ENCODE data around the gene SOWAHA. TPM values are rescaled to one million over a fixed set of nuclear protein-coding genes. Genes with fewer than 3 reads are reported as not detected.
A peak's percentile ranks its signal among the peaks of the same experiment; 100 is the strongest.

SOWAHA gene
- polyA plus RNA-seq, 2 of the 4 experiments (the other 2 are of a cell fraction), result 0.06 to 0.10 TPM

DNA sequence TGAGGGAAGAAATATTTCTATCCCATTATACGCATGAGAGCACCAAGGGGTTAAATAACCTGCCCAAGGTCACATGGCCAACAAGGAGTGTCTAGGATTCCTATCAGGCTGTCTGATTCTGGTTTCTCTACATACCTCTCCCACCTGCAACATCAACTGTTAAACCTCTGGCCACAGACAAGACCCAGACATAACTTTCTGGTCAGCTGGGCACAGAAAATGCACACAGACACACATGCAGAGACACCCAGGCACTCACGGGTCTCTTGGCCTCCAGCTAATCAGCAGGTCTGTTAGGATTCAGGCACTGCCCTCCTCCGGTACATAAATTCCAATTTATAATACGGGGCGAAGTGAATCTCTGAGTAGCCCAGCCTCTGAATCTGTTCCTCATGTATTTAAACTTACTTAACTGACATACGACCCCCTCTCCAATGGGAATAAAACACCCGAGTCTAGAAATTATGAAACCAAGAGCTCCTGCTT, 37.6 kb upstream of the SOWAHA start (continued):
- TF ChIP-seq, protein P1, sequence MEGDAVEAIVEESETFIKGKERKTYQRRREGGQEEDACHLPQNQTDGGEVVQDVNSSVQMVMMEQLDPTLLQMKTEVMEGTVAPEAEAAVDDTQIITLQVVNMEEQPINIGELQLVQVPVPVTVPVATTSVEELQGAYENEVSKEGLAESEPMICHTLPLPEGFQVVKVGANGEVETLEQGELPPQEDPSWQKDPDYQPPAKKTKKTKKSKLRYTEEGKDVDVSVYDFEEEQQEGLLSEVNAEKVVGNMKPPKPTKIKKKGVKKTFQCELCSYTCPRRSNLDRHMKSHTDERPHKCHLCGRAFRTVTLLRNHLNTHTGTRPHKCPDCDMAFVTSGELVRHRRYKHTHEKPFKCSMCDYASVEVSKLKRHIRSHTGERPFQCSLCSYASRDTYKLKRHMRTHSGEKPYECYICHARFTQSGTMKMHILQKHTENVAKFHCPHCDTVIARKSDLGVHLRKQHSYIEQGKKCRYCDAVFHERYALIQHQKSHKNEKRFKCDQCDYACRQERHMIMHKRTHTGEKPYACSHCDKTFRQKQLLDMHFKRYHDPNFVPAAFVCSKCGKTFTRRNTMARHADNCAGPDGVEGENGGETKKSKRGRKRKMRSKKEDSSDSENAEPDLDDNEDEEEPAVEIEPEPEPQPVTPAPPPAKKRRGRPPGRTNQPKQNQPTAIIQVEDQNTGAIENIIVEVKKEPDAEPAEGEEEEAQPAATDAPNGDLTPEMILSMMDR (IDR thresholded peaks at IDR 0.05), result no peak
- TF ChIP-seq NFE2L2 (conservative IDR thresholded peaks at IDR 0.05; ENCODE audit: low read length) (no peak), TP53 (CRISPR knock-in tag; IDR thresholded peaks at IDR 0.05) (no peak), CHD4 (IDR thresholded peaks at IDR 0.05; ENCODE audit: borderline replicate concordance) (no peak), JUNB (IDR thresholded peaks at IDR 0.05) (no peak), POLR2A (IDR thresholded peaks at IDR 0.05; ENCODE audit: low read length) (no peak)

DNA sequence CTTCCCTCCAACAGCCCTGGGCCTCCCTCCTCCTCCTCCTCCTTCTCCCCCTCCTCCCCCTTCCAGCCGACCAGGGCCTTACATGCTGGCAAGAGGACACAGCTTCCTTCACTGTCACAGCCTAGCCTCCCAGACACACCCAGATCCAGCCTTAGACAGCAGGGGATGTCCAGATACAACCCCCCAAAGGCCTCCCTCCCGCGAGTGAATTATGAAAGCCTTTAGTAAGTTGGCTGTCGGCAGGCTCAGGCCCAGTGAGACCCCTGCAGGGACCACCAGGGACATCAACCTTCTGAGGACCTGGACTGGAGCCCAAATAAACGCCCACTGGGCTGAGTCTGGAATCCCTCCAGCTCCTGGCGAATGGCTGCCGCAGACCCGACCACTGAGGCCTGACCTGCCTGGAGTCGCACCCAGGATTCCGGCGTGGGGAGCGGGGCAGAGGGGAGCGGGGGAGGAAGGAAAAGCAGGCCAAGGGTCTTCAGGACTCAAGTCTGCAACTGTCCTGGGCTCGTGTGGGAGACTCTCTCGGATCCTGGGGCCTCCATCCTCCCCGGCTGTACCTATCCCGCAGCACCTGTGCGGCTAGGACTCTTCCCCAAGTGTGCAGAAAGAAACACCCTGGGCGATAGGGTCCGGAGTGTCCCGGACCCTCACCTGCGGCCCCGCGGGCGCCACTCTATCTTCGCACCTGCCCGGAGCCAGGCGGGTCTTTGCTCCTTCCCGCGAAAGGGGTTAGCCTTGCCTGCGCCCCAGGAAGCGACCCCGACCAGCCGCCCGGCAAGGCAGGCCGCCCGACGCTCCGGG, 36.8 kb upstream of the SOWAHA start:
- H3K4me3 ChIP-seq, result peak overlapping the region; percentile 83
- no peak for FAIRE-seq
- WGBS (ENCODE audit: missing lambda C conversion rate), result 4% methylated on average over 17 of the region's 39 CpGs

DNA sequence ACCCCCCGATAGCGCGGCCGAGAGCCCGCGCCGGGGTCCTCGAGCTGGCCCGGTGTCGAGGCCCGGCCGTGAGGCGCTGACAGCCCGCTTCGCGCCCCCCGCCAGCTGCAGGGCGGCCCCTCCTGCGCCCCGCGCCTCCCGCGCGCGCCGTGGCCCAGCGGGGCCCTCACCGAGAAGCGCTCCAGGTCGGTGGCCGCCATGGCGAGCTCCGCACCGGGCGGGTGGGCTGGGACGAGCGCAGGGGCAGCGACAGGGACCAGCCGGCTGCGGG, 36.2 kb upstream of the SOWAHA start:
- H3K4me3 ChIP-seq, result peak overlapping the region; percentile 83
- DNase-seq (ENCODE audit: low read depth in 1 of 2, low spot score in 1 of 2) (no peak), ATAC-seq (peak in 1 of 2 experiments; percentile 18; a peak in 3 of 6 replicates), FAIRE-seq (no peak)
- H3K9me3 ChIP-seq, result no peaks in the 10 kb centered on the region
- H3K27ac ChIP-seq, result peak overlapping the region; percentile 84 to 98
- whole genome bisulfite sequencing (ENCODE audit: missing lambda C conversion rate), result 0% methylated on average over 2 of the region's 40 CpGs
- ChIA-PET POLR2A (interaction anchor here (1.8 kb wide), 1 partner anchor 40 kb away, joined by 6 read pairs; the partner anchor contains the start of gene KIF3A), CTCF (interaction anchor here (1.3 kb wide), 1 partner anchor 250 kb away, joined by 7 read pairs; no protein-coding TSS in a partner anchor)
- H3K4me1 ChIP-seq, result peaks cover 7% of the 10 kb centered on the region
- peak overlapping the region; percentile 91 for H3K4me2 ChIP-seq
- TF ChIP-seq CBX2 (IDR thresholded peaks at IDR 0.05; ENCODE audit: borderline replicate concordance, low read depth), result no peak
- no peak for TF ChIP-seq EHF (CRISPR knock-in tag; IDR thresholded peaks at IDR 0.05)
- TF ChIP-seq RNF2 (IDR thresholded peaks at IDR 0.05; ENCODE audit: borderline replicate concordance, low read depth), result no peak
- TF ChIP-seq, protein P2, sequence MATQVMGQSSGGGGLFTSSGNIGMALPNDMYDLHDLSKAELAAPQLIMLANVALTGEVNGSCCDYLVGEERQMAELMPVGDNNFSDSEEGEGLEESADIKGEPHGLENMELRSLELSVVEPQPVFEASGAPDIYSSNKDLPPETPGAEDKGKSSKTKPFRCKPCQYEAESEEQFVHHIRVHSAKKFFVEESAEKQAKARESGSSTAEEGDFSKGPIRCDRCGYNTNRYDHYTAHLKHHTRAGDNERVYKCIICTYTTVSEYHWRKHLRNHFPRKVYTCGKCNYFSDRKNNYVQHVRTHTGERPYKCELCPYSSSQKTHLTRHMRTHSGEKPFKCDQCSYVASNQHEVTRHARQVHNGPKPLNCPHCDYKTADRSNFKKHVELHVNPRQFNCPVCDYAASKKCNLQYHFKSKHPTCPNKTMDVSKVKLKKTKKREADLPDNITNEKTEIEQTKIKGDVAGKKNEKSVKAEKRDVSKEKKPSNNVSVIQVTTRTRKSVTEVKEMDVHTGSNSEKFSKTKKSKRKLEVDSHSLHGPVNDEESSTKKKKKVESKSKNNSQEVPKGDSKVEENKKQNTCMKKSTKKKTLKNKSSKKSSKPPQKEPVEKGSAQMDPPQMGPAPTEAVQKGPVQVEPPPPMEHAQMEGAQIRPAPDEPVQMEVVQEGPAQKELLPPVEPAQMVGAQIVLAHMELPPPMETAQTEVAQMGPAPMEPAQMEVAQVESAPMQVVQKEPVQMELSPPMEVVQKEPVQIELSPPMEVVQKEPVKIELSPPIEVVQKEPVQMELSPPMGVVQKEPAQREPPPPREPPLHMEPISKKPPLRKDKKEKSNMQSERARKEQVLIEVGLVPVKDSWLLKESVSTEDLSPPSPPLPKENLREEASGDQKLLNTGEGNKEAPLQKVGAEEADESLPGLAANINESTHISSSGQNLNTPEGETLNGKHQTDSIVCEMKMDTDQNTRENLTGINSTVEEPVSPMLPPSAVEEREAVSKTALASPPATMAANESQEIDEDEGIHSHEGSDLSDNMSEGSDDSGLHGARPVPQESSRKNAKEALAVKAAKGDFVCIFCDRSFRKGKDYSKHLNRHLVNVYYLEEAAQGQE (IDR thresholded peaks at IDR 0.05), result no peak
- TF ChIP-seq, protein P3, sequence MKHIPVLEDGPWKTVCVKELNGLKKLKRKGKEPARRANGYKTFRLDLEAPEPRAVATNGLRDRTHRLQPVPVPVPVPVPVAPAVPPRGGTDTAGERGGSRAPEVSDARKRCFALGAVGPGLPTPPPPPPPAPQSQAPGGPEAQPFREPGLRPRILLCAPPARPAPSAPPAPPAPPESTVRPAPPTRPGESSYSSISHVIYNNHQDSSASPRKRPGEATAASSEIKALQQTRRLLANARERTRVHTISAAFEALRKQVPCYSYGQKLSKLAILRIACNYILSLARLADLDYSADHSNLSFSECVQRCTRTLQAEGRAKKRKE (CRISPR knock-in tag; IDR thresholded peaks at IDR 0.05; ENCODE audit: low read depth), result no peak
- TF ChIP-seq NFE2L2 (conservative IDR thresholded peaks at IDR 0.05; ENCODE audit: low read length), result no peak
- TF ChIP-seq CBX8 (IDR thresholded peaks at IDR 0.05), result no peak
- TF ChIP-seq, protein P4, sequence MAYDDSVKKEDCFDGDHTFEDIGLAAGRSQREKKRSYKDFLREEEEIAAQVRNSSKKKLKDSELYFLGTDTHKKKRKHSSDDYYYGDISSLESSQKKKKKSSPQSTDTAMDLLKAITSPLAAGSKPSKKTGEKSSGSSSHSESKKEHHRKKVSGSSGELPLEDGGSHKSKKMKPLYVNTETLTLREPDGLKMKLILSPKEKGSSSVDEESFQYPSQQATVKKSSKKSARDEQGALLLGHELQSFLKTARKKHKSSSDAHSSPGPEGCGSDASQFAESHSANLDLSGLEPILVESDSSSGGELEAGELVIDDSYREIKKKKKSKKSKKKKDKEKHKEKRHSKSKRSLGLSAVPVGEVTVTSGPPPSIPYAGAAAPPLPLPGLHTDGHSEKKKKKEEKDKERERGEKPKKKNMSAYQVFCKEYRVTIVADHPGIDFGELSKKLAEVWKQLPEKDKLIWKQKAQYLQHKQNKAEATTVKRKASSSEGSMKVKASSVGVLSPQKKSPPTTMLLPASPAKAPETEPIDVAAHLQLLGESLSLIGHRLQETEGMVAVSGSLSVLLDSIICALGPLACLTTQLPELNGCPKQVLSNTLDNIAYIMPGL (CRISPR knock-in tag; IDR thresholded peaks at IDR 0.05; ENCODE audit: borderline replicate concordance), result no peak

More for the DNA sequence above, 36.8 kb upstream of the SOWAHA start:
- ChIA-PET CTCF (interaction anchor here (1.3 to 1.6 kb wide), 3 partner anchors 15 to 250 kb away, joined by 3 to 4 read pairs (median 3); no protein-coding TSS in a partner anchor), POLR2A (interaction anchor here (1.8 kb wide), 1 partner anchor 39 kb away, joined by 6 read pairs; the partner anchor contains the start of gene KIF3A)
- H3K9me3 ChIP-seq, result no peaks in the 10 kb centered on the region
- no peak for TF ChIP-seq RFX5 (IDR thresholded peaks at IDR 0.05)
- no peak for TF ChIP-seq POLR2A (IDR thresholded peaks at IDR 0.05; ENCODE audit: low read length)
- TF ChIP-seq RAD21 (conservative IDR thresholded peaks at IDR 0.05 in 1 of 2, IDR thresholded peaks at IDR 0.05 in 1 of 2), result no peak
- TF ChIP-seq, protein P1 (IDR thresholded peaks at IDR 0.05), result no peak
- peak; percentile 30; the same call in 1 of the 2 replicates for TF ChIP-seq PHF8 (IDR thresholded peaks at IDR 0.05; ENCODE audit: borderline replicate concordance, low read depth)
- TF ChIP-seq, protein P5, sequence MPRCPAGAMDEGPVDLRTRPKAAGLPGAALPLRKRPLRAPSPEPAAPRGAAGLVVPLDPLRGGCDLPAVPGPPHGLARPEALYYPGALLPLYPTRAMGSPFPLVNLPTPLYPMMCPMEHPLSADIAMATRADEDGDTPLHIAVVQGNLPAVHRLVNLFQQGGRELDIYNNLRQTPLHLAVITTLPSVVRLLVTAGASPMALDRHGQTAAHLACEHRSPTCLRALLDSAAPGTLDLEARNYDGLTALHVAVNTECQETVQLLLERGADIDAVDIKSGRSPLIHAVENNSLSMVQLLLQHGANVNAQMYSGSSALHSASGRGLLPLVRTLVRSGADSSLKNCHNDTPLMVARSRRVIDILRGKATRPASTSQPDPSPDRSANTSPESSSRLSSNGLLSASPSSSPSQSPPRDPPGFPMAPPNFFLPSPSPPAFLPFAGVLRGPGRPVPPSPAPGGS (IDR thresholded peaks at IDR 0.05), result no peak
- TF ChIP-seq, protein P6, sequence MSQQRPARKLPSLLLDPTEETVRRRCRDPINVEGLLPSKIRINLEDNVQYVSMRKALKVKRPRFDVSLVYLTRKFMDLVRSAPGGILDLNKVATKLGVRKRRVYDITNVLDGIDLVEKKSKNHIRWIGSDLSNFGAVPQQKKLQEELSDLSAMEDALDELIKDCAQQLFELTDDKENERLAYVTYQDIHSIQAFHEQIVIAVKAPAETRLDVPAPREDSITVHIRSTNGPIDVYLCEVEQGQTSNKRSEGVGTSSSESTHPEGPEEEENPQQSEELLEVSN (IDR thresholded peaks at IDR 0.05; ENCODE audit: borderline replicate concordance, low read depth), result 0 out of 2 replicates have a peak, but pooled peaks have one; percentile 44
- TF ChIP-seq KDM1A (IDR thresholded peaks at IDR 0.05; ENCODE audit: low read depth), result no peak
- H3K4me2 ChIP-seq, result peak overlapping the region; percentile 91
- H3K27ac ChIP-seq, result peak overlapping the region; percentile 84 to 98
- DNase-seq (ENCODE audit: low read depth in 1 of 2, low spot score in 1 of 2) (peak; percentile 33 to 48), ATAC-seq (peak; percentile 52 to 66)
- H3K4me1 ChIP-seq, result peaks cover 7% of the 10 kb centered on the region
